Activated CD8-positive, alpha-beta memory T cell treated with anti-CD3 and anti-CD28 coated beads for 24 hours (primary cell): ENCODE measurements around the gene CISTR.
"Not testable (repeated sequence)": the region's sequence is repeated elsewhere in the genome, so short reads cannot be mapped to it uniquely, and the experiment has no call there.

ENCODE experiments used
- DNase-seq: peaks from one replicate; pipeline ENCODE4 v3.0.0-alpha.2; 2020

CISTR gene

GRCh38 chr12:53739214-53740129, 12.3 kb downstream of the CISTR start:
- DNase-seq: no peak

DNA sequence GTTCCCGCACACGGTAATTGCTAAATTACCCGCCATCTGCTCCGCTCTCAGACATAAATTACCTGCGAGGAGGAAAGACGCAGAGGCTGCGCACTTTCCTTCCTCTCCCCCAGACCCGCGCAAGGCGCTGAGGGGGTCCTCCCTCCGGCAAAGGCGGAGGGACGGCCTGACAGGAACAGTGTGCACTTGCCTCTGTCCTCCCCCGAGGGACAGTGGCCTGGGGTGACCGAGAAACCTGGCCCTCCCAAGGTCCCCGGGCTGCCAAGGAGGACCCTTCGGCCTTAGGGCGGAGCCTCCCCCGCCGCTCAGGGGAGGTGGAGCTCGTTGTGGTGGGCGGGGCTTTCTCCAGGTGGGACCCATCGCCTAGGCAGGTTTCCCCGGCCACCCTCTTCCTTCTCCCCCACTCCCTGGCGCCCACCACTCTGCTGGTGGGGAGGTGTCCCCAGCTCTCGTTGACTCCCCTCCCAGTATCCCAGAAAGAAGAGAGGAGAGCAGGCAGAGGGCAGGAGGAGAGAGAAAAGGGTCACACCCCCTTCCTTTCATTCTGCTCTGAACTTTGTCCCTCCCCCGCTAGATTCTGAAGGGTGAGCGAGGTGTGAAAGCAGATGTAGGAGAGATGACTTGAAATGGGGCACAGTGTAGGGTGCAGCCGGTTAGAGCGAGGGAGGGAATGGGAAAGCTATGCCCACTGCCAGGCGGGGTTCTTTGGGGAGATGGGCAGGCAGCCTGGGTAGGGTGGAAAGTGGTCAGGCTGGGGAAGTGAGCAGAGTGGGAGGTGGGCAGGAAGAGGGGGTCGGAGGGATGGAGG, 13.2 kb downstream of the CISTR start:
- DNase-seq: peak; percentile 77

GRCh38 chr12:53737951-53738405, 13.8 kb downstream of the CISTR start:
- DNase-seq: no peak

DNA sequence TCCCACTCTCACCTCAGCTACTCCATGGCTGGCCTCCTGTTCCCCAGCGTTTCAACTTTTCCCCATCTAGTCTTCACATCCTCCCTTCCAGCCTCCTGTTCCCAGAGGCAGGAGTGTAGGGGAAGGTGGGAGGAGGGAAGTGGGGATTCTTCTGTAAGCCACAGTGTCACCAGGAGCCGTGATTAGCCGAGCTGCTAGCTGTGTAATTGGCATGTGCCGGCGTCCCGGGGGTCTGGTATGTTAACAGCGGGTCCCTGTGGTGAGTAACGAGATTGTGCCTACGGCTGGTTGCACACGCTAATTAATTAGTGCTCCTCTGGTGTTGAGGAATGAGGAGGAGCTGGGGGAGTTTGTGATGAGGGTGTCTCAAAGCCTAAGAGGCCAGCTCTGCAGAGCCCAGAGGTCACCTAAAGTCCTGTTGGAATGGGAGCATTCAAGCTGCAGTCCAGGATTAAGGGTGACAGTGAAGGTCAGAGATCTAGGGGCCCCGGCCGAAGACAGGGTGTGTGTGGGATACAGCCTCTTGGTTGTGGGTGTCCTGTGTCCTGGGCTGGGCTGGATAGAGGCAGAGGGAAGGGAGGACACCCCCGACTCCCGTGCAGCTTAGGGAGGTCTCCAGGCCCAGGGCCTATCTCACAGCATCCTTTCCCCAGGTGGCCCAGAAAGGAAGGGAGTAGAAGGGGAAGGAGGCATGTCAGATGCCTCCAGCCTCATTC, 14.5 kb downstream of the CISTR start:
- DNase-seq: no peak

DNA sequence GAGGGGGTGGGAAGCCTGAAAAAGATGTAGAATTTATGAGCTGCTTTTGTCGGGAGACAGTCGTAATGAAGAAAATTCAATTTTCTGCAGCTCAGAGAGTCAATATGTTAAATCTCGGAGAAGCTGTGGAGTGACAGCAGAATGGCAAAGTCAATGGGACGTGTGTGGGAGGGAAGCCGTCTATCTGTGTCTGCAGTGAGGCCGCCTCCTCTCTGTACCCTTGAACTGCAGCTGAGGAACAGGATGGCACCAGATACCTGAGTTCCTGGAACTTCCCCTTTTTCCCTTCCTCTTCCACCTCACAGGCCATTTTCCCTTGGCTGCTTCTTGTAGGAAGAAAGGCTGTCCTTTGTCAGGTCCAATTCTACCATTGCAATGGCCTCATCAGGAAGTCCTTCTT, 15.2 kb downstream of the CISTR start:
- DNase-seq: no peak

GRCh38 chr12:53735556-53735955, 16.2 kb downstream of the CISTR start:
- no peak for DNase-seq

DNA sequence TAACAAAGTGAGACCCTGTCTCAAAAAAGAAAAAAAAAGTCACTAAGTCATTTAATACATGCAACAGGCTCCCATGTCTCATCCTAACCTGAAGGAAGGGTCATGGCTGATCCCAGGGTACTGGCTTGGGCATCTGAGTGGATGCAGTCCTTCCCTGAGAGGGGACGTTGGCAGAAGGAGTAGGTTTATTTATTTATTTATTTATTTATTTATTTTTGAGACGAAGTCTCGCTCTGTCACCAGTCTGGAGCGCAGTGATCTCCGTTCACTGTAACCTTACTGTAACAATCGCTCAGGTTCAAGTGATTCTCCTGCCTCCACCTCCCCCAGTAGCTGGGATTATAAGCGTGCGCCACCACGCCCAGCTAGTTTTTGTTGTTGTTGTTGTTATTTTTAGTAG, 17.4 kb downstream of the CISTR start:
- DNase-seq: no peak

- DNase-seq: no peak
These were observed 18.0 kb downstream of the CISTR start for GRCh38 chr12:53733807-53734200.

DNA sequence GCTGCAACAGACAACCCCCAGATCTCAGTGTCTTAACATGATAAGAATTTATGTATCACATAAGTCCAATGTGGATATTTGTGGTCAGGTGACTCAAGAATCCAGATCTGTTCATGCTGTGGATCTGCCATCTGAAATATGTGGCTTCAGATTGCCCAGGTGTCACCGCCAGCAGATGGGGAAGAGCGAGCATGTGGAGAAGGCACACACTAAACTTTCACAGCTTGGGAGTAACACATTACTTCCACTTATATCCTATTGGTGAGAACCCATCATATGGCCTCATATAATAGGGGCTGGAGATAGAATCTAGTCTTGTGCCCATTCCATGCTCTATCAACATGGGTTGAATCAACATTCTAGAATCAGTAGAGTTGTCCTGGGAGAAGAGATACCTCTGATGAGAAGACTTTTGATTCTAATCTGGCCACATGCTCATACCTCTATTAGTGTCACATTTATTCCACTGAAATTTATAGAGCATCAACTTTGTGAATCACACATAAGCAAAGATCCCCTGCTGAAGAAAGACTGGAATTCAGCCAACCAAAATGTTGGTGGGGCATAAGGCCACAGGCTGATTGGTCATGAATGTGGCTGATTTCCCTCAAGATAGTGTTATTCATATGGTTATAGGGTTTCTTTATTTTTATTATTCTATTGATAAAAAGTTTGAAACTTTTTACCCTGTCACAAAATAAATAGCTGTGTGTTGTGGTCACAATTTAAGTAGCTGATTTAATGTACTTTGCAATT, 18.6 kb downstream of the CISTR start:
- no peak for DNase-seq

DNA sequence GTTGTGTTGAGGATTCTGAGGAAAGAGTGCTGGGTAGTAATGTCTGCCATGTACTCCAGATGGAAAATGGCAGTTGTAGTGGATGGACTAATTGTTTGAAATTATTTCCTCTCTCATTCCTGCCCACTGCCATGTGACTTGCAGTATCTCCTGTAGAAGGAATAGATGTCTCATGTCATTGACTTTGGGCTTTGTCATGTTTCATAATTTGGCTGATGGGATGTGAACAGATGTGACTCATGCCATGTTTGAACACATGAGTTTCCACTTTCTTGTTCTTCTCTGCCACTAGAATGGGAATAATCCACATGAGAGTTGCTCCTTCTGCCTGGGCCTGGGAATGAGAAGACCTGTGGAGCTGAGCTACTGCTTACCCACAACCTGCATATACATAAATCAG, 22.1 kb downstream of the CISTR start:
- no peak for DNase-seq

GRCh38 chr12:53728206-53728605, 23.6 kb downstream of the CISTR start:
- no peak for DNase-seq

DNA sequence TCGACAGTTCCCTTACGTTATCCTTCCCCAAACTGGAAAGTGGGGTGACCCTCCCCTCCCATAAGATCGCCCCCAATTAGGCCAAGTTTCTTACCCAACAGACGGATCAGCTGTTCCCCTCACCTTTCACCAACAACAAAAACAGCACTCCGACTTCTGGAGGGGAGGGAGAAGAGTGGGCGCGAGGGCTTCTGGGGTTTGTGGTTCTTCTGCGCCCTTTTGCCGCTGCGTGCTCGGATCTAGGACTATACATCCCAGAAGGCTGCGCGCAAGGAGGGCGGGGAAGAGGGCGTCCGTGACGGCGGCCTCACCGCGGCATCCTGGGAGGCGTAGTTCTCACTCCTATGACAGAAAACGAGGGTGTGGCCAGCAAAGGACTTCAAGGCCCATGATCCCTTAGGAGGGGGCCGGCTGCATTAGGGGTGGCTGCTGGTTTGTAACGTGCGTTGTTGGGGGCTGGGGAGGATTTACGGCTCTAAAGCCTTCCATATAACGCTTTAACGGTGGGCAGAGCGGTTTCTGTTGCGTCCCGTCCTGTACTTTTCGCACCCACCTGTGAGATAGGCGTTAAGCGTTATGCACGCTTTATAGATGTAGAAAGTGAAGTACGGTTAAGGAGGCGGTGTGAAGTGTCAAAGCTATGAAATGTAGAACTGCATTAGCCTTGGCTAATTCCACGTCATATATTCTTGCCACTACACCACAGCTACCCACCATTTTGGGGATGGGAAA, 24.3 kb downstream of the CISTR start, which contains the start of gene CALCOCO1:
TSS of gene CALCOCO1 (minus strand) at position 143 of the 732 bp plus-strand sequence. CDS start 2,210 bp downstream, outside the sequence.
- DNase-seq: peak; percentile 95

DNA sequence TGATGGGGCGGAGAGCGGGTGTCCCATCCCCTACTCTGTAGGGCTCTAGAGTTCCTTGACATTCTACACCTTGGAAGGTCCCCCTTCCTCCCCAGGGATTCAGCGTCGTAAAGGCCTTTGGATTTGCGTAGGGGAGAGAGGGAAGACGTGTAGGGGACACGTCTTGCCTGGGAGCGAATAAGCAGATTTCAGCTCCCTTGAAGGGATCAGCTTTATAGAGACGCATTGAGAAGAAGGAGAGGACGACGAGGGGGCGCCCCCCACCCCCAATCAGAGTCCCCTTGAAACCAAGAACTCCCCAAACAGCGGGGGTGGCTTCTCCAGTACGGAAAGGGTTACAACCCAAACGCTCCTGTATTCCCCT, 24.9 kb downstream of the CISTR start:
- DNase-seq: no peak

DNA sequence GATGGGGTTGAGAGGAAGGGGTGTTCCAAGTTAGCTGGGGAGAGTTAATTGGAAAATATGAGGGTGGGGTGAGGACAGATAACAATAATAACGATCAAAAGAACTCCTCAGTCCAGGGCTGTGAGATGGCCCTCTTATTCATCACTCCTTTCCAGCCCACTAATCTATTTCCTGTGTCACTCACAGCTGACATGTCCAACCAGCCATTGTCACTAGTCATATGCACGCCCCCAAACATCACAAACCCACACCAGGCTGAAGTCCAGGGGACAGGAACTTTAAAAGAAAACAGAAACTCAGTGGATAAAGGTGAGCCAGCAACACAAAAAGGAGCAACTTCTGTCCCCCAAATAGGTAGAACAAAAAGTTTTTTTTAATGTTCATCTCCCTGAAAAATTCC, 25.4 kb downstream of the CISTR start:
- DNase-seq: no peak

- no peak for DNase-seq
These were observed 26.0 kb downstream of the CISTR start for GRCh38 chr12:53725824-53726223.

- no peak for DNase-seq
These were observed 29.2 kb downstream of the CISTR start for GRCh38 chr12:53722450-53723041.

GRCh38 chr12:53720946-53721345, 30.8 kb downstream of the CISTR start:
- DNase-seq: no peak

DNA sequence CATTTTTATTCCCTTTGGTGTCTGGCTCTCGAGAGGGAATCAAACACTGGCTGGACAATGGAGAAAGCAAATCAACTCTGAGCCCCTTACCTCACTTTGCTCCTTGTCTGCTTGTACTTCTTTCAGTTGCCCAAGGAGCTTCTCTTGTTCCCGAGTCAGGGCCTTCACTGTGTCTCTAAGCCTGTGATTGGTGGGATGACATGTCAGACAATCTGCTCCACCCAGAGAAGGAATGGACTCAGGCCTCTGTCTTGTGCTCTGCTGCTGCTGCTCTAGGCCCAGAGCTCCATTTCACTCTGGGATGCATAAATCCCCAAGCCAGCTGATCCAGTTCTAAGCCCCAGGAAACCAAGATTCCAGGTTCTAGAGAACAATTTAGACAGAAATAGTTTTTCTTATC, 32.1 kb downstream of the CISTR start:
- no peak for DNase-seq

DNA sequence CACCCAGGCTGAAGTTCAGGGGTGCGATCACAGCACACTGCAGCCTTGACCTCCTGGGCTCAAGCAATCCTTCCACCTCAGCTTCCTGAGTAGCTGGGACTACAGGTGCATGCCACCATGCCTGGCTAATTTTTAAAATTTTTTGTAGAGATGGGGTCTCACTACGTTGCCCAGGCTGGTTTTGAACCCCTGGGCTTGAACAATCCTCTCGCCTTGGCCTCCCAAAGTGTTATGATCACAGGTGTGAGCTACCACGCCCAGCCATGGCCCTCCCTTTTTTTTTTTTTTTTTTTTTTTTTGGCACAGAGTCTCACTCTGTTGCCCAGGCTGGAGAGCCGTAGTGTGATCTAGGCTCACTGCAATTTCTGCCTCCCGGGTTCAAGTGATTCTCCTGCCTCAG, 33.2 kb downstream of the CISTR start:
- DNase-seq: not testable (repeated sequence)

DNA sequence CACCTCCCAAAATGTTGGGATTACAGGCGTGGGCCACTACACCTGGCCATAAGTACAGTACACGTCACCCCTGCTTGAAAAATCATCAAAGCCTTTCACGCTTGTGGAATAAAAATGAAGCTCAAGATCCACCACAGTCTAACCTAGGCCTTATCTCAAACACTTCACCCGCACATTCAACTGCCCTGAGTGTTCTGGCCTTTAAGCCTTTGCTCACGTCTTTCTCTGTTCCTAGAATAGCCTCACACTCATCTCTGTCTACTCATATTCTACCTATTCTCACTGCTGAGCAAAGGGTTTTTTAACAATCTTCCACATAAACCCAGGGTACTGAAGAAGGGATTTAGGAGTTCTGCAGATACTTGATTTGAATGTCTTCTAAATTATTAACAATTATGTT, 34.5 kb downstream of the CISTR start:
- no peak for DNase-seq

GRCh38 chr12:53714004-53714403, 37.8 kb downstream of the CISTR start:
- no peak for DNase-seq
